Measurements from ENCODE around the gene ZNF609.
"Not testable (repeated sequence)": the region's sequence is repeated elsewhere in the genome, so short reads cannot be mapped to it uniquely, and the experiment has no call there.

ZNF609 gene

GRCh38 chr15:64474846-64475245 is 14.5 kb downstream of the ZNF609 start:
- Histone ChIP-seq H3K4me3 (ENCODE audit: low read depth in 1 of 5, low read length in 5 of 5) (no peak overlapping the region), H3K4me1 (ENCODE audit: control insufficient read depth in 5 of 5, insufficient read depth in 5 of 5, low read length in 5 of 5) (peaks cover 2 to 12% (median 6%) of the 10 kb centered on the region in 5 donors), H3K9me3 (ENCODE audit: control insufficient read depth in 5 of 5, low read length in 5 of 5) (no peaks in the 10 kb centered on the region), H3K9ac (ENCODE audit: low read length in 5 of 5) (no peak overlapping the region), H3K27me3 (ENCODE audit: control insufficient read depth in 5 of 5, insufficient read depth in 4 of 5, low read length in 5 of 5) (no peaks in the 10 kb centered on the region), H3K27ac (ENCODE audit: low read depth, low read length) (no peak overlapping the region), H3K36me3 (ENCODE audit: control insufficient read depth in 5 of 5, insufficient read depth in 5 of 5, low read length in 5 of 5) (peaks cover 0 to 3% (median 0%) of the 10 kb centered on the region in 5 donors)

- Histone ChIP-seq H3K36me3 (ENCODE audit: control insufficient read depth in 5 of 5, insufficient read depth in 5 of 5, low read length in 5 of 5) (peaks cover 0 to 3% (median 0%) of the 10 kb centered on the region in 5 donors), H3K9ac (ENCODE audit: low read length in 5 of 5) (no peak overlapping the region), H3K4me3 (ENCODE audit: low read depth in 1 of 5, low read length in 5 of 5) (no peak overlapping the region), H3K27ac (ENCODE audit: low read depth, low read length) (no peak overlapping the region), H3K4me1 (ENCODE audit: control insufficient read depth in 5 of 5, insufficient read depth in 5 of 5, low read length in 5 of 5) (peaks cover 2 to 12% (median 6%) of the 10 kb centered on the region in 5 donors), H3K9me3 (ENCODE audit: control insufficient read depth in 5 of 5, low read length in 5 of 5) (no peaks in the 10 kb centered on the region), H3K27me3 (ENCODE audit: control insufficient read depth in 5 of 5, insufficient read depth in 4 of 5, low read length in 5 of 5) (no peaks in the 10 kb centered on the region)
These were observed 16.2 kb downstream of the ZNF609 start for GRCh38 chr15:64476550-64476949.

- H3K27me3 ChIP-seq (ENCODE audit: control insufficient read depth in 5 of 5, insufficient read depth in 4 of 5, low read length in 5 of 5) = no peaks in the 10 kb centered on the region
- H3K27ac ChIP-seq (ENCODE audit: low read depth, low read length) = peak overlapping the region; percentile 63
- H3K4me3 ChIP-seq (ENCODE audit: low read depth in 1 of 5, low read length in 5 of 5) = no peak overlapping the region
- H3K36me3 ChIP-seq (ENCODE audit: control insufficient read depth in 5 of 5, insufficient read depth in 5 of 5, low read length in 5 of 5) = peaks cover 0 to 3% (median 0%) of the 10 kb centered on the region in 5 donors
- peak overlapping the region in 1 of 5 donors; percentile 4 for H3K9ac ChIP-seq (ENCODE audit: low read length in 5 of 5)
- peaks cover 2 to 12% (median 6%) of the 10 kb centered on the region in 5 donors for H3K4me1 ChIP-seq (ENCODE audit: control insufficient read depth in 5 of 5, insufficient read depth in 5 of 5, low read length in 5 of 5)
- no peaks in the 10 kb centered on the region for H3K9me3 ChIP-seq (ENCODE audit: control insufficient read depth in 5 of 5, low read length in 5 of 5)
These were observed 18.5 kb downstream of the ZNF609 start for GRCh38 chr15:64478863-64479262.

- Histone ChIP-seq H3K36me3 (ENCODE audit: control insufficient read depth in 5 of 5, insufficient read depth in 5 of 5, low read length in 5 of 5) (peaks cover 0 to 3% (median 0%) of the 10 kb centered on the region in 5 donors), H3K4me3 (ENCODE audit: low read depth in 1 of 5, low read length in 5 of 5) (no peak overlapping the region), H3K9me3 (ENCODE audit: control insufficient read depth in 5 of 5, low read length in 5 of 5) (no peaks in the 10 kb centered on the region)
These were observed 20.5 kb downstream of the ZNF609 start for GRCh38 chr15:64480891-64481290.

GRCh38 chr15:64483749-64484148 is 23.4 kb downstream of the ZNF609 start:
- H3K9me3 ChIP-seq (ENCODE audit: control insufficient read depth in 5 of 5, low read length in 5 of 5) = no peaks in the 10 kb centered on the region
- peaks cover 0 to 2% (median 0%) of the 10 kb centered on the region in 5 donors for H3K36me3 ChIP-seq (ENCODE audit: control insufficient read depth in 5 of 5, insufficient read depth in 5 of 5, low read length in 5 of 5)
- H3K27ac ChIP-seq (ENCODE audit: low read depth, low read length) = no peak overlapping the region
- no peak overlapping the region for H3K9ac ChIP-seq (ENCODE audit: low read length in 5 of 5)
- H3K27me3 ChIP-seq (ENCODE audit: control insufficient read depth in 5 of 5, insufficient read depth in 4 of 5, low read length in 5 of 5) = no peaks in the 10 kb centered on the region
- peaks cover under 1 to 4% (median 2%) of the 10 kb centered on the region in 5 donors for H3K4me1 ChIP-seq (ENCODE audit: control insufficient read depth in 5 of 5, insufficient read depth in 5 of 5, low read length in 5 of 5)
- H3K4me3 ChIP-seq (ENCODE audit: low read depth in 1 of 5, low read length in 5 of 5) = no peak overlapping the region

More at GRCh38 chr15:64480891-64481290, 20.5 kb downstream of the ZNF609 start:
- H3K4me1 ChIP-seq (ENCODE audit: control insufficient read depth in 5 of 5, insufficient read depth in 5 of 5, low read length in 5 of 5) = peaks cover 2 to 12% (median 6%) of the 10 kb centered on the region in 5 donors
- no peak overlapping the region for H3K27ac ChIP-seq (ENCODE audit: low read depth, low read length)
- no peak overlapping the region for H3K9ac ChIP-seq (ENCODE audit: low read length in 5 of 5)
- H3K27me3 ChIP-seq (ENCODE audit: control insufficient read depth in 5 of 5, insufficient read depth in 4 of 5, low read length in 5 of 5) = no peaks in the 10 kb centered on the region

- no peak overlapping the region for H3K9ac ChIP-seq (ENCODE audit: low read length in 5 of 5)
- no peak overlapping the region for H3K27ac ChIP-seq (ENCODE audit: low read depth, low read length)
- no peaks in the 10 kb centered on the region for H3K9me3 ChIP-seq (ENCODE audit: control insufficient read depth in 5 of 5, low read length in 5 of 5)
- no peak overlapping the region for H3K4me3 ChIP-seq (ENCODE audit: low read depth in 1 of 5, low read length in 5 of 5)
- H3K36me3 ChIP-seq (ENCODE audit: control insufficient read depth in 5 of 5, insufficient read depth in 5 of 5, low read length in 5 of 5) = peaks cover 0 to 2% (median 0%) of the 10 kb centered on the region in 5 donors
- H3K4me1 ChIP-seq (ENCODE audit: control insufficient read depth in 5 of 5, insufficient read depth in 5 of 5, low read length in 5 of 5) = peaks cover 0 to 5% (median 2%) of the 10 kb centered on the region in 5 donors
- no peaks in the 10 kb centered on the region for H3K27me3 ChIP-seq (ENCODE audit: control insufficient read depth in 5 of 5, insufficient read depth in 4 of 5, low read length in 5 of 5)
These were observed 25.4 kb downstream of the ZNF609 start for GRCh38 chr15:64485796-64486195.

GRCh38 chr15:64490598-64491259 is 30.4 kb downstream of the ZNF609 start:
- no peak overlapping the region for H3K4me3 ChIP-seq (ENCODE audit: low read depth in 1 of 5, low read length in 5 of 5)
- H3K36me3 ChIP-seq (ENCODE audit: control insufficient read depth in 5 of 5, insufficient read depth in 5 of 5, low read length in 5 of 5) = peaks cover 0 to 2% (median 0%) of the 10 kb centered on the region in 5 donors
- H3K9ac ChIP-seq (ENCODE audit: low read length in 5 of 5) = no peak overlapping the region
- H3K4me1 ChIP-seq (ENCODE audit: control insufficient read depth in 5 of 5, insufficient read depth in 5 of 5, low read length in 5 of 5) = peaks cover 0 to 9% (median 3%) of the 10 kb centered on the region in 5 donors
- no peaks in the 10 kb centered on the region for H3K27me3 ChIP-seq (ENCODE audit: control insufficient read depth in 5 of 5, insufficient read depth in 4 of 5, low read length in 5 of 5)
- H3K9me3 ChIP-seq (ENCODE audit: control insufficient read depth in 5 of 5, low read length in 5 of 5) = no peaks in the 10 kb centered on the region
- H3K27ac ChIP-seq (ENCODE audit: low read depth, low read length) = no peak overlapping the region

GRCh38 chr15:64493641-64494040 is 33.3 kb downstream of the ZNF609 start:
- Histone ChIP-seq H3K9me3 (ENCODE audit: control insufficient read depth in 5 of 5, low read length in 5 of 5) (no peaks in the 10 kb centered on the region), H3K4me1 (ENCODE audit: control insufficient read depth in 5 of 5, insufficient read depth in 5 of 5, low read length in 5 of 5) (peaks cover 0 to 9% (median 3%) of the 10 kb centered on the region in 5 donors), H3K4me3 (ENCODE audit: low read depth in 1 of 5, low read length in 5 of 5) (no peak overlapping the region), H3K9ac (ENCODE audit: low read length in 5 of 5) (no peak overlapping the region), H3K27ac (ENCODE audit: low read depth, low read length) (no peak overlapping the region), H3K27me3 (ENCODE audit: control insufficient read depth in 5 of 5, insufficient read depth in 4 of 5, low read length in 5 of 5) (no peaks in the 10 kb centered on the region), H3K36me3 (ENCODE audit: control insufficient read depth in 5 of 5, insufficient read depth in 5 of 5, low read length in 5 of 5) (peaks cover 0 to 4% (median 2%) of the 10 kb centered on the region in 5 donors)

GRCh38 chr15:64495968-64496367 is 35.6 kb downstream of the ZNF609 start:
- not testable (repeated sequence) for H3K9ac ChIP-seq (ENCODE audit: low read length in 5 of 5); H3K27ac ChIP-seq (ENCODE audit: low read depth, low read length); H3K9me3 ChIP-seq (ENCODE audit: control insufficient read depth in 5 of 5, low read length in 5 of 5); H3K4me3 ChIP-seq (ENCODE audit: low read depth in 1 of 5, low read length in 5 of 5); H3K27me3 ChIP-seq (ENCODE audit: control insufficient read depth in 5 of 5, insufficient read depth in 4 of 5, low read length in 5 of 5); H3K4me1 ChIP-seq (ENCODE audit: control insufficient read depth in 5 of 5, insufficient read depth in 5 of 5, low read length in 5 of 5)
- H3K36me3 ChIP-seq (ENCODE audit: control insufficient read depth in 5 of 5, insufficient read depth in 5 of 5, low read length in 5 of 5) = peaks cover 10 to 22% (median 19%) of the 10 kb centered on the region in 5 donors

GRCh38 chr15:64500695-64501395 is 40.5 kb downstream of the ZNF609 start:
- H3K36me3 ChIP-seq (ENCODE audit: control insufficient read depth in 5 of 5, insufficient read depth in 5 of 5, low read length in 5 of 5) = peaks cover 10 to 29% (median 25%) of the 10 kb centered on the region in 5 donors
- H3K27ac ChIP-seq (ENCODE audit: low read depth, low read length) = no peak overlapping the region

More at GRCh38 chr15:64500695-64501395, 40.5 kb downstream of the ZNF609 start:
- peak overlapping the region in 1 of 5 donors; percentile 17 for H3K9ac ChIP-seq (ENCODE audit: low read length in 5 of 5)
- peaks cover 2 to 32% (median 22%) of the 10 kb centered on the region in 5 donors for H3K4me1 ChIP-seq (ENCODE audit: control insufficient read depth in 5 of 5, insufficient read depth in 5 of 5, low read length in 5 of 5)
- no peaks in the 10 kb centered on the region for H3K9me3 ChIP-seq (ENCODE audit: control insufficient read depth in 5 of 5, low read length in 5 of 5)
- no peak overlapping the region for H3K4me3 ChIP-seq (ENCODE audit: low read depth in 1 of 5, low read length in 5 of 5)
- no peaks in the 10 kb centered on the region for H3K27me3 ChIP-seq (ENCODE audit: control insufficient read depth in 5 of 5, insufficient read depth in 4 of 5, low read length in 5 of 5)
